ENCODE results near the gene DDIAS. TPM values are rescaled to one million over a fixed set of nuclear protein-coding genes. Genes with fewer than 3 reads are reported as not detected.
"Not testable (repeated sequence)": the region's sequence is repeated elsewhere in the genome, so short reads cannot be mapped to it uniquely, and the experiment has no call there.

Gene DDIAS
- total and polyA plus RNA-seq, 7 experiments from 2014 or later: 0.25 to 12.7 (median 1.1) TPM

- H3K4me1 ChIP-seq (ENCODE audit: control insufficient read depth in 2 of 2, insufficient read depth in 2 of 2, low read length in 2 of 2); intact Hi-C loops (cut with micrococcal nuclease); CTCF ChIA-PET; DNase-seq; H3K27me3 ChIP-seq (ENCODE audit: control insufficient read depth in 2 of 2, insufficient read depth in 2 of 2, low read length in 2 of 2); H3K36me3 ChIP-seq (ENCODE audit: control insufficient read depth in 2 of 3, insufficient read depth in 3 of 3, low read length in 3 of 3); H3K9me3 ChIP-seq (ENCODE audit: control insufficient read depth in 2 of 3, low read length in 3 of 3); H3K27ac ChIP-seq (ENCODE audit: low read depth, low read length); H3K4me3 ChIP-seq (ENCODE audit: low read length); ATAC-seq; H3K4me3 Mint-ChIP-seq: not testable (repeated sequence)
- H3K36me3 Mint-ChIP-seq: peaks cover 3 to 30% (median 20%) of the 10 kb centered on the region in 5 donors
- POLR2A ChIA-PET: interaction anchor here (1.1 kb wide), 1 partner anchor 13 kb away, joined by 3 read pairs; no protein-coding TSS in a partner anchor
- peaks cover 3 to 34% (median 14%) of the 10 kb centered on the region in 7 donors for H3K4me1 Mint-ChIP-seq
- H3K27ac Mint-ChIP-seq: peak overlapping the region in 1 of 9 donors; percentile 43
- peaks cover 4 to 47% (median 12%) of the 10 kb centered on the region in 11 donors for H3K9me3 Mint-ChIP-seq
- peaks cover 0 to 12% (median 0%) of the 10 kb centered on the region in 5 donors for H3K27me3 Mint-ChIP-seq
These were observed 41.9 kb downstream of the DDIAS start for GRCh38 chr11:82943430-82943829.

- Mint-ChIP-seq H3K27ac (no peak overlapping the region), H3K4me1 (peaks cover 2 to 38% (median 14%) of the 10 kb centered on the region in 7 donors), H3K4me3 (no peak overlapping the region), H3K9me3 (peaks cover 4 to 49% (median 12%) of the 10 kb centered on the region in 11 donors), H3K36me3 (peaks cover 3 to 30% (median 16%) of the 10 kb centered on the region in 5 donors), H3K27me3 (peaks cover 0 to 18% (median 0%) of the 10 kb centered on the region in 5 donors)
- CTCF ChIA-PET: no interaction called here
- Histone ChIP-seq H3K4me1 (ENCODE audit: control insufficient read depth in 2 of 2, insufficient read depth in 2 of 2, low read length in 2 of 2) (no peaks in the 10 kb centered on the region), H3K27ac (ENCODE audit: low read depth, low read length) (no peak overlapping the region), H3K27me3 (ENCODE audit: control insufficient read depth in 2 of 2, insufficient read depth in 2 of 2, low read length in 2 of 2) (no peaks in the 10 kb centered on the region), H3K9me3 (ENCODE audit: control insufficient read depth in 2 of 3, low read length in 3 of 3) (no peaks in the 10 kb centered on the region), H3K36me3 (ENCODE audit: control insufficient read depth in 2 of 3, insufficient read depth in 3 of 3, low read length in 3 of 3) (no peaks in the 10 kb centered on the region), H3K4me3 (ENCODE audit: low read length) (no peak overlapping the region)
- no peak for DNase-seq
- POLR2A ChIA-PET: interaction anchor here (1.0 to 1.6 kb wide), 3 partner anchors 12 to 25 kb away, joined by 3 to 5 read pairs (median 3); no protein-coding TSS in a partner anchor
- no peak for ATAC-seq
- intact Hi-C loops (cut with micrococcal nuclease): no loop called here
These were observed 42.7 kb downstream of the DDIAS start for GRCh38 chr11:82944198-82944597.

- H3K27ac ChIP-seq (ENCODE audit: low read depth, low read length); H3K27me3 ChIP-seq (ENCODE audit: control insufficient read depth in 2 of 2, insufficient read depth in 2 of 2, low read length in 2 of 2); DNase-seq; H3K4me3 Mint-ChIP-seq; ATAC-seq; CTCF ChIA-PET; H3K4me3 ChIP-seq (ENCODE audit: low read length); H3K4me1 ChIP-seq (ENCODE audit: control insufficient read depth in 2 of 2, insufficient read depth in 2 of 2, low read length in 2 of 2); intact Hi-C loops (cut with micrococcal nuclease); H3K9me3 ChIP-seq (ENCODE audit: control insufficient read depth in 2 of 3, low read length in 3 of 3); H3K36me3 ChIP-seq (ENCODE audit: control insufficient read depth in 2 of 3, insufficient read depth in 3 of 3, low read length in 3 of 3): not testable (repeated sequence)
- Mint-ChIP-seq H3K9me3 (peaks cover 3 to 55% (median 16%) of the 10 kb centered on the region in 11 donors), H3K36me3 (peaks cover 8 to 28% (median 13%) of the 10 kb centered on the region in 5 donors), H3K27ac (peak overlapping the region in 1 of 9 donors; percentile 12), H3K27me3 (peaks cover 0 to 21% (median 0%) of the 10 kb centered on the region in 5 donors), H3K4me1 (peaks cover 1 to 34% (median 14%) of the 10 kb centered on the region in 7 donors)
- POLR2A ChIA-PET: interaction anchor here (1.6 kb wide), 2 partner anchors 15 to 24 kb away, joined by 4 to 5 read pairs; no protein-coding TSS in a partner anchor
These were observed 43.5 kb downstream of the DDIAS start for GRCh38 chr11:82945041-82945440.

GRCh38 chr11:82945682-82946081 lies 44.1 kb downstream of the DDIAS start:
- peaks cover 3 to 55% (median 13%) of the 10 kb centered on the region in 11 donors for H3K9me3 Mint-ChIP-seq
- Histone ChIP-seq H3K9me3 (ENCODE audit: control insufficient read depth in 2 of 3, low read length in 3 of 3) (no peaks in the 10 kb centered on the region), H3K4me1 (ENCODE audit: control insufficient read depth in 2 of 2, insufficient read depth in 2 of 2, low read length in 2 of 2) (no peaks in the 10 kb centered on the region), H3K27ac (ENCODE audit: low read depth, low read length) (no peak overlapping the region), H3K4me3 (ENCODE audit: low read length) (no peak overlapping the region), H3K27me3 (ENCODE audit: control insufficient read depth in 2 of 2, insufficient read depth in 2 of 2, low read length in 2 of 2) (no peaks in the 10 kb centered on the region), H3K36me3 (ENCODE audit: control insufficient read depth in 2 of 3, insufficient read depth in 3 of 3, low read length in 3 of 3) (no peaks in the 10 kb centered on the region)
- H3K27ac Mint-ChIP-seq: no peak overlapping the region
- intact Hi-C loops (cut with micrococcal nuclease): no loop called here
- peaks cover 0 to 28% (median 13%) of the 10 kb centered on the region in 7 donors for H3K4me1 Mint-ChIP-seq
- CTCF ChIA-PET: no interaction called here
- POLR2A ChIA-PET: interaction anchor here (0.7 to 2.3 kb wide), 3 partner anchors 16 to 25 kb away, joined by 3 to 6 read pairs (median 4); no protein-coding TSS in a partner anchor
- H3K36me3 Mint-ChIP-seq: peaks cover 8 to 25% (median 11%) of the 10 kb centered on the region in 5 donors
- DNase-seq (no peak), ATAC-seq (no peak)
- H3K4me3 Mint-ChIP-seq: no peak overlapping the region
- H3K27me3 Mint-ChIP-seq: peaks cover 0 to 21% (median 0%) of the 10 kb centered on the region in 5 donors

- peaks cover 0 to 41% (median 0%) of the 10 kb centered on the region in 5 donors for H3K27me3 Mint-ChIP-seq
- peaks cover 17 to 35% (median 28%) of the 10 kb centered on the region in 5 donors for H3K36me3 Mint-ChIP-seq
These were observed 47.8 kb downstream of the DDIAS start for GRCh38 chr11:82949352-82949751.

GRCh38 chr11:82950502-82950901 lies 49.0 kb downstream of the DDIAS start:
- peaks cover 8 to 28% (median 22%) of the 10 kb centered on the region in 7 donors for H3K4me1 Mint-ChIP-seq
- intact Hi-C loops (cut with micrococcal nuclease); ATAC-seq; H3K4me3 ChIP-seq (ENCODE audit: low read length); H3K4me3 Mint-ChIP-seq; DNase-seq; H3K36me3 ChIP-seq (ENCODE audit: control insufficient read depth in 2 of 3, insufficient read depth in 3 of 3, low read length in 3 of 3); CTCF ChIA-PET; H3K27ac ChIP-seq (ENCODE audit: low read depth, low read length); H3K27me3 ChIP-seq (ENCODE audit: control insufficient read depth in 2 of 2, insufficient read depth in 2 of 2, low read length in 2 of 2); H3K4me1 ChIP-seq (ENCODE audit: control insufficient read depth in 2 of 2, insufficient read depth in 2 of 2, low read length in 2 of 2); H3K9me3 ChIP-seq (ENCODE audit: control insufficient read depth in 2 of 3, low read length in 3 of 3); H3K27ac Mint-ChIP-seq: not testable (repeated sequence)
- H3K27me3 Mint-ChIP-seq: peaks cover 0 to 41% (median 0%) of the 10 kb centered on the region in 5 donors
- H3K9me3 Mint-ChIP-seq: peaks cover 17 to 69% (median 39%) of the 10 kb centered on the region in 11 donors
- H3K36me3 Mint-ChIP-seq: peaks cover 28 to 42% (median 37%) of the 10 kb centered on the region in 5 donors
- POLR2A ChIA-PET: interaction anchor here (1.5 kb wide), 1 partner anchor 16 kb away, joined by 4 read pairs; no protein-coding TSS in a partner anchor

More at GRCh38 chr11:82949352-82949751, 47.8 kb downstream of the DDIAS start:
- intact Hi-C loops (cut with micrococcal nuclease): no loop called here
- Histone ChIP-seq H3K4me3 (ENCODE audit: low read length) (no peak overlapping the region), H3K9me3 (ENCODE audit: control insufficient read depth in 2 of 3, low read length in 3 of 3) (peaks cover 0 to 9% (median 0%) of the 10 kb centered on the region in 3 experiments), H3K27me3 (ENCODE audit: control insufficient read depth in 2 of 2, insufficient read depth in 2 of 2, low read length in 2 of 2) (no peaks in the 10 kb centered on the region), H3K4me1 (ENCODE audit: control insufficient read depth in 2 of 2, insufficient read depth in 2 of 2, low read length in 2 of 2) (no peaks in the 10 kb centered on the region), H3K36me3 (ENCODE audit: control insufficient read depth in 2 of 3, insufficient read depth in 3 of 3, low read length in 3 of 3) (no peaks in the 10 kb centered on the region), H3K27ac (ENCODE audit: low read depth, low read length) (no peak overlapping the region)
- Mint-ChIP-seq H3K4me3 (no peak overlapping the region), H3K27ac (peak overlapping the region in 1 of 9 donors; percentile 49), H3K9me3 (peaks cover 10 to 61% (median 29%) of the 10 kb centered on the region in 11 donors), H3K4me1 (peaks cover 0 to 17% (median 11%) of the 10 kb centered on the region in 7 donors)
- ChIA-PET POLR2A (interaction anchor here (1.4 to 1.5 kb wide), 2 partner anchors 11 to 15 kb away, joined by 4 to 6 read pairs; no protein-coding TSS in a partner anchor), CTCF (no interaction called here)
- no peak for ATAC-seq
- DNase-seq: no peak
